Vagina (tissue), 2 donors: ENCODE data around the gene ZNF467. TPM values are rescaled to one million over a fixed set of nuclear protein-coding genes. Genes with fewer than 3 reads are reported as not detected.

ENCODE experiments used
- DNase-seq, 2 donors: peaks; one replicate each; pipeline ENCODE4 v3.0.0-alpha.2; 2017; ENCODE audit errors: extremely low spot score in 2 of 2
- H3K27ac ChIP-seq: fragments of 200-600 bp; sonication (generic); one replicate; pipeline ENCODE4 v1.5.1; 2019
- H3K27me3 ChIP-seq: fragments of 200-600 bp; sonication (generic); one replicate; pipeline ENCODE4 v1.5.1; 2019
- H3K36me3 ChIP-seq, 2 donors: fragments of 200-600 bp; sonication (generic); one replicate each; pipeline ENCODE4 v1.5.1; 2017 to 2019
- H3K4me1 ChIP-seq: fragments of 200-600 bp; sonication (generic); one replicate; pipeline ENCODE4 v1.5.1; 2019
- H3K4me3 ChIP-seq, 2 donors: fragments of 200-600 bp; sonication (generic); 1 replicate in 1 of 2; 2 replicates in 1 of 2; pipeline ENCODE4 v1.5.1; 2016 to 2019
- H3K9me3 ChIP-seq: fragments of 200-600 bp; sonication (generic); one replicate; pipeline ENCODE4 v1.5.1; 2019
- CTCF ChIP-seq, 3 experiments: fragments of 450-650 bp in 2 of 3; fragments of 200-600 bp in 1 of 3; sonication (generic) in 1 of 3; IDR thresholded peaks; one replicate each; pipeline ENCODE4 v1.5.1; 2017 to 2019; ENCODE audit warnings: antibody characterized with exemption in 3 of 3, mild to moderate bottlenecking in 2 of 3, moderate library complexity in 2 of 3
- POLR2A ChIP-seq, 2 donors: fragments of 450-650 bp; IDR thresholded peaks; one replicate each; pipeline ENCODE4 v1.6.1; 2017; ENCODE audit warnings: antibody characterized with exemption in 2 of 2, mild to moderate bottlenecking in 2 of 2, moderate library complexity in 2 of 2
- POLR2AphosphoS5 ChIP-seq, 2 donors: sonication (generic); formaldehyde crosslinking; IDR thresholded peaks; one replicate each; pipeline ENCODE4 v1.9.0; 2017; ENCODE audit warnings: antibody characterized with exemption in 2 of 2, mild to moderate bottlenecking in 2 of 2, low read depth in 1 of 2; ENCODE audit not compliant: insufficient read depth in 1 of 2
- intact Hi-C: fragments of 100-400 bp; cut with DNase I; formaldehyde crosslinking; loops from one replicate; pipeline ENCODE4 v1.15.1; 2023
- total RNA-seq: library from RNA; depleted of rRNA; stranded (reverse); fragments of >200 nt; gene quantifications from one replicate; pipeline ENCODE4 v1.2.3, GENCODE V29; 2016

The ZNF467 gene
- total RNA-seq, 1 donor from 2014 or later, result 13.3 TPM

GRCh38 chr7:149783386-149784250, 10.2 kb upstream of the ZNF467 start:
- TF ChIP-seq POLR2AphosphoS5 (IDR thresholded peaks at IDR 0.05; ENCODE audit: insufficient read depth in 1 of 2, low read depth in 1 of 2) (no peak), POLR2A (IDR thresholded peaks at IDR 0.05) (no peak), CTCF (IDR thresholded peaks at IDR 0.05) (no peak)
- Histone ChIP-seq H3K9me3 (no peaks in the 10 kb centered on the region), H3K4me1 (no peaks in the 10 kb centered on the region), H3K36me3 (no peaks in the 10 kb centered on the region), H3K27me3 (no peaks in the 10 kb centered on the region), H3K4me3 (no peak overlapping the region), H3K27ac (no peak overlapping the region)
- intact Hi-C loops, result no loop called here
- DNase-seq, result no peak

- Histone ChIP-seq H3K9me3 (no peaks in the 10 kb centered on the region), H3K27me3 (no peaks in the 10 kb centered on the region), H3K4me3 (no peak overlapping the region), H3K27ac (no peak overlapping the region), H3K36me3 (no peaks in the 10 kb centered on the region), H3K4me1 (no peaks in the 10 kb centered on the region)
- intact Hi-C loops, result no loop called here
- no peak for DNase-seq
- TF ChIP-seq POLR2AphosphoS5 (IDR thresholded peaks at IDR 0.05; ENCODE audit: insufficient read depth in 1 of 2, low read depth in 1 of 2), result no peak
- TF ChIP-seq POLR2A (IDR thresholded peaks at IDR 0.05), result no peak
- no peak for TF ChIP-seq CTCF (IDR thresholded peaks at IDR 0.05)
Measured at GRCh38 chr7:149782682-149783345, 9.4 kb upstream of the ZNF467 start.

GRCh38 chr7:149781921-149782320, 8.5 kb upstream of the ZNF467 start:
- H3K27ac ChIP-seq, result no peak overlapping the region
- no peaks in the 10 kb centered on the region for H3K36me3 ChIP-seq
- no peak for TF ChIP-seq POLR2AphosphoS5 (IDR thresholded peaks at IDR 0.05; ENCODE audit: insufficient read depth in 1 of 2, low read depth in 1 of 2)
- TF ChIP-seq POLR2A (IDR thresholded peaks at IDR 0.05), result no peak
- no peak for TF ChIP-seq CTCF (IDR thresholded peaks at IDR 0.05)
- no peaks in the 10 kb centered on the region for H3K4me1 ChIP-seq
- H3K4me3 ChIP-seq, result no peak overlapping the region
- H3K9me3 ChIP-seq, result no peaks in the 10 kb centered on the region
- intact Hi-C loops, result no loop called here
- no peak for DNase-seq
- H3K27me3 ChIP-seq, result no peaks in the 10 kb centered on the region

- H3K4me3 ChIP-seq, result no peak overlapping the region
- intact Hi-C loops, result no loop called here
- no peaks in the 10 kb centered on the region for H3K27me3 ChIP-seq
- no peak for DNase-seq
- no peaks in the 10 kb centered on the region for H3K4me1 ChIP-seq
- no peaks in the 10 kb centered on the region for H3K9me3 ChIP-seq
- no peaks in the 10 kb centered on the region for H3K36me3 ChIP-seq
- TF ChIP-seq POLR2AphosphoS5 (IDR thresholded peaks at IDR 0.05; ENCODE audit: insufficient read depth in 1 of 2, low read depth in 1 of 2) (no peak), CTCF (IDR thresholded peaks at IDR 0.05) (no peak), POLR2A (IDR thresholded peaks at IDR 0.05) (no peak)
- no peak overlapping the region for H3K27ac ChIP-seq
Measured at GRCh38 chr7:149780636-149781419, 7.4 kb upstream of the ZNF467 start.
